Endothelial cell of umbilical vein (primary cell): Measurements from ENCODE around the gene CACNA2D3. TPM values are rescaled to one million over a fixed set of nuclear protein-coding genes. Genes with fewer than 3 reads are reported as not detected.

ENCODE experiments used
- BruUV-seq: library from RNA; stranded (reverse); fragments of 400-500 nt; replicated peaks from 2 replicates; lab custom pipeline; 2021; lab: Mats Ljungman, UMichigan
- CTCF ChIA-PET: fragments of 300-600, 350-600 bp; sonication (Branson Sonifier 250); formaldehyde crosslinking; loops from one replicate; lab custom pipeline; 2021; ENCODE audit warnings: antibody characterized with exemption, inconsistent platforms; lab: Charles Lee
- POLR2A ChIA-PET: fragments of 300-600, 350-600 bp; sonication (Branson Sonifier 250); formaldehyde crosslinking; loops from one replicate; lab custom pipeline; 2021; ENCODE audit warnings: antibody characterized with exemption, inconsistent platforms; lab: Charles Lee
- DNase-seq: peaks from one replicate; pipeline ENCODE4 v3.0.0-alpha.2; 2011; ENCODE audit warnings: low read depth, low spot score
- FAIRE-seq: peaks from 2 replicates; lab custom pipeline; 2011; peaks lifted over from hg19 to GRCh38; lab: Jason Lieb, UNC
- H2AFZ ChIP-seq: 2 replicates; pipeline ENCODE4 v1.6.0; 2012; ENCODE audit warnings: low read depth, low read length, control low read depth, inconsistent platforms
- H3K27ac ChIP-seq: 2 replicates; pipeline ENCODE4 v1.5.1; 2011; ENCODE audit warnings: low read depth, mild to moderate bottlenecking, control low read depth, low read length, moderate library complexity; ENCODE audit not compliant: insufficient read depth
- H3K27me3 ChIP-seq, 2 experiments: 2 replicates each; pipeline versions ENCODE4 v1.6.0 to v1.6.1; 2011; ENCODE audit warnings: low read length in 2 of 2, mixed read lengths in 1 of 2; ENCODE audit not compliant: control insufficient read depth in 2 of 2, insufficient read depth in 2 of 2
- H3K36me3 ChIP-seq, 2 experiments: 2 replicates in 1 of 2; 3 replicates in 1 of 2; pipeline ENCODE4 v1.5.1; 2011; ENCODE audit warnings: low read length in 2 of 2, mild to moderate bottlenecking in 1 of 2, moderate library complexity in 1 of 2; ENCODE audit not compliant: control insufficient read depth in 2 of 2, insufficient read depth in 2 of 2; ENCODE audit errors: extremely low read depth in 1 of 2
- H3K4me1 ChIP-seq: 3 replicates; pipeline ENCODE4 v1.5.1; 2011; ENCODE audit warnings: mild to moderate bottlenecking, low read length; ENCODE audit not compliant: control insufficient read depth, insufficient read depth; ENCODE audit errors: extremely low read depth
- H3K4me2 ChIP-seq: 2 replicates; pipeline ENCODE4 v1.6.1; 2011; ENCODE audit warnings: low read length, control low read depth, mixed read lengths; ENCODE audit not compliant: insufficient read depth
- H3K4me3 ChIP-seq, 3 experiments: fragments of 200-600 bp in 1 of 3; sonication (generic), shearing (Covaris generic) in 1 of 3; replicated peaks in 1 of 3; 2 replicates each; pipeline ENCODE4 v1.5.1; 2011 to 2016; ENCODE audit warnings: control low read depth in 3 of 3, low read length in 3 of 3, mild to moderate bottlenecking in 2 of 3, inconsistent platforms in 1 of 3, low read depth in 1 of 3, moderate library complexity in 1 of 3; ENCODE audit not compliant: insufficient read depth in 1 of 3
- H3K79me2 ChIP-seq: 2 replicates; pipeline ENCODE4 v1.6.0; 2012; ENCODE audit warnings: low read length, inconsistent platforms; ENCODE audit not compliant: control insufficient read depth, insufficient read depth
- H3K9ac ChIP-seq: replicated peaks from 2 replicates; pipeline ENCODE3; 2011; ENCODE audit warnings: low read length, control low read depth; ENCODE audit not compliant: insufficient read depth; ENCODE audit errors: extremely low read depth
- H3K9me1 ChIP-seq: replicated peaks from 3 replicates; pipeline ENCODE4 v1.6.0; 2011; ENCODE audit warnings: mild to moderate bottlenecking, low read length; ENCODE audit not compliant: control insufficient read depth, insufficient read depth; ENCODE audit errors: extremely low read depth
- H3K9me3 ChIP-seq: replicated peaks from 2 replicates; pipeline ENCODE4 v1.5.1; 2012; ENCODE audit warnings: low read length, inconsistent platforms; ENCODE audit not compliant: control insufficient read depth, insufficient read depth
- H4K20me1 ChIP-seq: replicated peaks from 2 replicates; pipeline ENCODE3; 2011; ENCODE audit warnings: mild to moderate bottlenecking, low read length; ENCODE audit not compliant: control insufficient read depth, insufficient read depth; ENCODE audit errors: extremely low read depth
- EZH2 ChIP-seq: IDR thresholded peaks from 2 replicates; pipeline ENCODE4 v1.6.1; 2012; ENCODE audit warnings: borderline replicate concordance, low read depth, mild to moderate bottlenecking, moderate library complexity, low read length, inconsistent platforms; ENCODE audit not compliant: severe bottlenecking
- FOS ChIP-seq: IDR thresholded peaks from 2 replicates; pipeline ENCODE4 v1.6.1; 2011; ENCODE audit warnings: mild to moderate bottlenecking, low read length, moderate library complexity, borderline replicate concordance; ENCODE audit not compliant: insufficient read depth
- GATA2 ChIP-seq: IDR thresholded peaks from 2 replicates; pipeline ENCODE4 v1.7.0; 2011; ENCODE audit warnings: low read depth, mild to moderate bottlenecking, moderate library complexity, mixed read lengths, low read length; ENCODE audit not compliant: insufficient read length, insufficient read depth
- JUN ChIP-seq: IDR thresholded peaks from 2 replicates; pipeline ENCODE4 v1.6.1; 2011; ENCODE audit warnings: borderline replicate concordance, low read depth; ENCODE audit not compliant: insufficient read length, insufficient read depth
- MYC ChIP-seq: IDR thresholded peaks from one replicate; pipeline ENCODE4 v1.6.1; 2011; ENCODE audit warnings: mild to moderate bottlenecking, low read depth, low read length
- POLR2A ChIP-seq: IDR thresholded peaks from 2 replicates; pipeline ENCODE4 v1.6.1; 2012; ENCODE audit warnings: low read depth, mild to moderate bottlenecking, control low read depth, low read length
- POLR2AphosphoS5 ChIP-seq: IDR thresholded peaks from 2 replicates; pipeline ENCODE4 v1.6.1; 2012; ENCODE audit warnings: low read depth, mild to moderate bottlenecking, control low read depth, low read length, moderate library complexity; ENCODE audit not compliant: insufficient read depth
- dilution Hi-C: fragments of 300-500 bp; cut with MboI; formaldehyde crosslinking; loops from one replicate; pipeline ENCODE4 v1.15.0; 2019; ENCODE audit warnings: low sequenced_read_pairs; ENCODE audit not compliant: extremely low pct_ligation_motif_present
- intact Hi-C: fragments of 100-400 bp; cut with micrococcal nuclease; formaldehyde crosslinking; loops from one replicate; pipeline ENCODE4 v1.10.0; 2022
- polyA plus RNA-seq, 4 experiments: library from polyadenylated mRNA; depleted of rRNA in 3 of 4; stranded (reverse) in 3 of 4; unstranded in 1 of 4; fragments of >200 nt; gene quantifications; 2 replicates each; pipeline versions ENCODE4 v1.2.1 to v1.2.3, GENCODE V29; 2011 to 2012; ENCODE audit warnings: missing spikeins in 1 of 4
- total RNA-seq: library from RNA; stranded (reverse); gene quantifications from 2 replicates; pipeline ENCODE4 v1.2.3, GENCODE V29; 2021
- TF ChIP-seq, protein P1 (sequence below): IDR thresholded peaks from 2 replicates; pipeline ENCODE4 v1.6.1; 2011; ENCODE audit not compliant: insufficient read depth, insufficient read length
- TF ChIP-seq, protein P2 (sequence below), 2 donors: IDR thresholded peaks; 1 replicate in 1 of 2; 2 replicates in 1 of 2; pipeline ENCODE4 v1.5.1; 2011; ENCODE audit warnings: low read length in 2 of 2, mild to moderate bottlenecking in 2 of 2, moderate library complexity in 2 of 2, control low read depth in 1 of 2, inconsistent platforms in 1 of 2, low read depth in 1 of 2; ENCODE audit not compliant: insufficient read depth in 1 of 2; ENCODE audit errors: extremely low read depth in 1 of 2

Gene CACNA2D3
- total and polyA plus RNA-seq, 2 donors (not counting 3 experiments of a cell fraction or from before 2014, with no cell fraction given), result not detected

DNA sequence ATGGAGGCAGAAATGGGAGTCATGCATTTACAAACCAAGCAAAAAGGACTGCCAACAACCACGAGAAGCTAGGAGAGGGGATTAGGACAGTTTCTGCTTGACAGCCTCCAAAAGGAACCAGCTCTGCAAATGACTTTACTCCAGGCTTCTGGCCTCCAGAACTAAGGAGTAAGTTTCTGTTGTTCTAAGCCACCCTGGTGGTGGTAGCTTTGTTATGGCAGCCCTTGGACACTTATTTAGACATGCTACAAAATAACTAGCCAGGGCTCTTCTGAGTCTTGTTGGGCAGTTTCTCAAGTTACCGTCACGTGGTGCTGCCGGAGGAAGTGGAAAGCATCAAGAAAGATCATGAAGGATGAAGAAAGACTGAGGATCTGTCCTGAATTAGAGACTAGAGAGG, 419.0 kb downstream of the CACNA2D3 start:
- H4K20me1 ChIP-seq, result no peaks in the 10 kb centered on the region
- no peak for DNase-seq
- no peak overlapping the region for H3K4me3 ChIP-seq
- no peaks in the 10 kb centered on the region for H3K4me1 ChIP-seq
- no TSS peak for BruUV-seq
- no peaks in the 10 kb centered on the region for H3K36me3 ChIP-seq
- H3K79me2 ChIP-seq, result no peaks in the 10 kb centered on the region
- FAIRE-seq, result no peak
- H3K9me1 ChIP-seq, result no peaks in the 10 kb centered on the region
- H3K27me3 ChIP-seq, result no peaks in the 10 kb centered on the region
- H3K9ac ChIP-seq, result no peak overlapping the region
- intact Hi-C loops (no loop called here), dilution Hi-C loops (no loop called here)
- POLR2A ChIA-PET, result no interaction called here
- H3K9me3 ChIP-seq, result peaks cover 5% of the 10 kb centered on the region
- no peak overlapping the region for H2AFZ ChIP-seq
- TF ChIP-seq FOS, result no peak
- TF ChIP-seq POLR2A, result no peak
- TF ChIP-seq EZH2, result no peak
- TF ChIP-seq, protein P1, sequence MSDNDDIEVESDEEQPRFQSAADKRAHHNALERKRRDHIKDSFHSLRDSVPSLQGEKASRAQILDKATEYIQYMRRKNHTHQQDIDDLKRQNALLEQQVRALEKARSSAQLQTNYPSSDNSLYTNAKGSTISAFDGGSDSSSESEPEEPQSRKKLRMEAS, result no peak
- no peak for TF ChIP-seq GATA2
- TF ChIP-seq, protein P2, sequence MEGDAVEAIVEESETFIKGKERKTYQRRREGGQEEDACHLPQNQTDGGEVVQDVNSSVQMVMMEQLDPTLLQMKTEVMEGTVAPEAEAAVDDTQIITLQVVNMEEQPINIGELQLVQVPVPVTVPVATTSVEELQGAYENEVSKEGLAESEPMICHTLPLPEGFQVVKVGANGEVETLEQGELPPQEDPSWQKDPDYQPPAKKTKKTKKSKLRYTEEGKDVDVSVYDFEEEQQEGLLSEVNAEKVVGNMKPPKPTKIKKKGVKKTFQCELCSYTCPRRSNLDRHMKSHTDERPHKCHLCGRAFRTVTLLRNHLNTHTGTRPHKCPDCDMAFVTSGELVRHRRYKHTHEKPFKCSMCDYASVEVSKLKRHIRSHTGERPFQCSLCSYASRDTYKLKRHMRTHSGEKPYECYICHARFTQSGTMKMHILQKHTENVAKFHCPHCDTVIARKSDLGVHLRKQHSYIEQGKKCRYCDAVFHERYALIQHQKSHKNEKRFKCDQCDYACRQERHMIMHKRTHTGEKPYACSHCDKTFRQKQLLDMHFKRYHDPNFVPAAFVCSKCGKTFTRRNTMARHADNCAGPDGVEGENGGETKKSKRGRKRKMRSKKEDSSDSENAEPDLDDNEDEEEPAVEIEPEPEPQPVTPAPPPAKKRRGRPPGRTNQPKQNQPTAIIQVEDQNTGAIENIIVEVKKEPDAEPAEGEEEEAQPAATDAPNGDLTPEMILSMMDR (IDR thresholded peaks at IDR 0.05; ENCODE audit: extremely low read depth in 1 of 2, insufficient read depth in 1 of 2, low read depth in 1 of 2, low read length in 2 of 2), result no peak
- TF ChIP-seq POLR2AphosphoS5, result no peak
- no peak for TF ChIP-seq JUN
- TF ChIP-seq MYC, result no peak
- CTCF ChIA-PET, result no interaction called here
- H3K4me2 ChIP-seq, result no peak overlapping the region
- no peak overlapping the region for H3K27ac ChIP-seq
